ENCODE measurements around the gene AXDND1. TPM values are rescaled to one million over a fixed set of nuclear protein-coding genes. Genes with fewer than 3 reads are reported as not detected.
"Not testable (repeated sequence)": the region's sequence is repeated elsewhere in the genome, so short reads cannot be mapped to it uniquely, and the experiment has no call there.

AXDND1 gene
- total and polyA plus RNA-seq, 2 donors, result 0.19 to 1.3 TPM

DNA sequence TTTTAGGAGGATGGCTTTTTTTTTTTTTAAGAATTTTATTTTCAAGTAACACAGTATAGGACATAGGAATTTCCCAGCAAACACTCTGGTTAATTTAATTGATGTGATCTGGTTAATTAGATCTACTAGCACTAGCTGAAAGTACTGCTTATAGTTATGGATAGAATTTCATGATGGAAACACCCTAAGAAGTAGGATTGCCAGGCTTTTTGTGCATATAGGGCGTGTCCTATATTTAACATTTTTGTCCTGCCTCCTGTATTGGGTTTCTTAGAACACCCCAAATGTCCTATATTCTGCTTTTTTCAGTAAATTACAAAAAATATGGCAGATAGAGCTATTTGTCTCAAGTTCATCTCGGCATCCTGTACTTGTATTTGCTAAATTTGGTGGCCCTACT, 13.5 kb upstream of the AXDND1 start:
- no peak for DNase-seq (ENCODE audit: low read depth in 6 of 9, low spot score in 9 of 9)
- Histone ChIP-seq H3K27ac (ENCODE audit: low read depth in 1 of 2, low read length in 1 of 2) (no peak overlapping the region), H3K36me3 (ENCODE audit: control insufficient read depth in 2 of 2, insufficient read depth in 2 of 2, low read length in 1 of 2) (peaks cover 0 to 8% of the 10 kb centered on the region in 2 donors), H3K4me3 (ENCODE audit: low read length in 2 of 2) (no peak overlapping the region), H3K9me3 (ENCODE audit: control insufficient read depth in 2 of 2, insufficient read depth in 1 of 2, low read length in 1 of 2) (no peaks in the 10 kb centered on the region), H3K27me3 (ENCODE audit: control insufficient read depth in 2 of 2, insufficient read depth in 1 of 2, low read length in 1 of 2) (no peaks in the 10 kb centered on the region), H3K4me1 (ENCODE audit: control insufficient read depth in 2 of 2, insufficient read depth in 2 of 2, low read length in 2 of 2) (no peaks in the 10 kb centered on the region)
- WGBS, result 96% methylated on average over 2 of the region's 2 CpGs

- H3K27me3 ChIP-seq (ENCODE audit: control insufficient read depth in 2 of 2, insufficient read depth in 1 of 2, low read length in 1 of 2), result no peaks in the 10 kb centered on the region
- no peaks in the 10 kb centered on the region for H3K9me3 ChIP-seq (ENCODE audit: control insufficient read depth in 2 of 2, insufficient read depth in 1 of 2, low read length in 1 of 2)
- no peak overlapping the region for H3K27ac ChIP-seq (ENCODE audit: low read depth in 1 of 2, low read length in 1 of 2)
- peaks cover 0 to 8% of the 10 kb centered on the region in 2 donors for H3K36me3 ChIP-seq (ENCODE audit: control insufficient read depth in 2 of 2, insufficient read depth in 2 of 2, low read length in 1 of 2)
- peak in 1 of 9 donors; percentile 19 for DNase-seq (ENCODE audit: low read depth in 6 of 9, low spot score in 9 of 9)
- H3K4me3 ChIP-seq (ENCODE audit: low read length in 2 of 2), result no peak overlapping the region
- H3K4me1 ChIP-seq (ENCODE audit: control insufficient read depth in 2 of 2, insufficient read depth in 2 of 2, low read length in 2 of 2), result no peaks in the 10 kb centered on the region
- WGBS, result 96% methylated on average over 5 of the region's 5 CpGs
Observed at GRCh38 chr1:179353546-179353945, 12.2 kb upstream of the AXDND1 start.

- not testable (repeated sequence) for DNase-seq (ENCODE audit: low read depth in 6 of 9, low spot score in 9 of 9); H3K9me3 ChIP-seq (ENCODE audit: control insufficient read depth in 2 of 2, insufficient read depth in 1 of 2, low read length in 1 of 2); H3K27me3 ChIP-seq (ENCODE audit: control insufficient read depth in 2 of 2, insufficient read depth in 1 of 2, low read length in 1 of 2); H3K4me1 ChIP-seq (ENCODE audit: control insufficient read depth in 2 of 2, insufficient read depth in 2 of 2, low read length in 2 of 2); H3K27ac ChIP-seq (ENCODE audit: low read depth in 1 of 2, low read length in 1 of 2); H3K36me3 ChIP-seq (ENCODE audit: control insufficient read depth in 2 of 2, insufficient read depth in 2 of 2, low read length in 1 of 2); H3K4me3 ChIP-seq (ENCODE audit: low read length in 2 of 2)
- 97% methylated on average over 2 of the region's 2 CpGs for WGBS
Observed at GRCh38 chr1:179361631-179362030, 4.1 kb upstream of the AXDND1 start.

DNA sequence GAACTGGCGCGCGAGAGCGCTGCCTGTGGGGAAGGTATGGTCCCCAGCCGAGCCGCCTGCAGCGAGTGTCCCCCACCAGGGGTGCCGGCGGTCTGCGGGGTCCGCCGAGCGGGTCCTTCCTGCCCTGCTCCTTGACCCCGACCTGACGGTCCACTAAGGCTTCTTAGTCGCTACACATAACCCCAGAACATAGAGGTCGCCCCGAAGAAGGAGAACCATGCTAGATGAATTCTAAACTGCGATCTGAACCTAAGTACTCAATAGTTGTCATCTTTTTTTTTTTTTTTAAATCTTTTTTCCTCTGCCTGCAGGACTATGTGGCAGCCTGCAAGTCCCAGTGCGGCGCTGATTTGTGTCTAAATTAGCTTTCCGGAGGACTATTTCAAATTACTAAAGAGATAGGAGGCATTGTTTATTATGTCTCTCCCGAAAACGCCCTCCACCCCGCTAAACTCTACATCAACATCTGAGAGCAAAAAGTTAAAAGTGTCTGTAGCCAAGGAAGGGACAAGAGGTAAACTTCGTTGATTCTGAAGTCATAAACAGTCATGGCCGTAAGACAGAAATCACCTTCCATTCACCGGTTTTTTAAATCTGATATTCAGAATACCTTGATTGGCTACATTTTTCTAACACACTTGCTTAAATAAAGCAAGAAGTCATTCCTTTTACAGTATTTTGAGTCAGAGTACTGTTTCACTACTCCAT, 476 bp downstream of the AXDND1 start:
- H3K36me3 ChIP-seq (ENCODE audit: control insufficient read depth in 2 of 2, insufficient read depth in 2 of 2, low read length in 1 of 2), result no peaks in the 10 kb centered on the region
- H3K9me3 ChIP-seq (ENCODE audit: control insufficient read depth in 2 of 2, insufficient read depth in 1 of 2, low read length in 1 of 2), result no peaks in the 10 kb centered on the region
- peaks cover 0 to 10% of the 10 kb centered on the region in 2 donors for H3K4me1 ChIP-seq (ENCODE audit: control insufficient read depth in 2 of 2, insufficient read depth in 2 of 2, low read length in 2 of 2)
- H3K4me3 ChIP-seq (ENCODE audit: low read length in 2 of 2), result peak overlapping the region; percentile 62 to 67
- DNase-seq (ENCODE audit: low read depth in 6 of 9, low spot score in 9 of 9), result peak in 1 of 9 donors; percentile 6
- H3K27me3 ChIP-seq (ENCODE audit: control insufficient read depth in 2 of 2, insufficient read depth in 1 of 2, low read length in 1 of 2), result no peaks in the 10 kb centered on the region
- WGBS, result 4% methylated on average over 28 of the region's 28 CpGs
- H3K27ac ChIP-seq (ENCODE audit: low read depth in 1 of 2, low read length in 1 of 2), result peak overlapping the region; percentile 92 to 94

GRCh38 chr1:179369751-179370341, 4.1 kb downstream of the AXDND1 start:
- Histone ChIP-seq H3K36me3 (ENCODE audit: control insufficient read depth in 2 of 2, insufficient read depth in 2 of 2, low read length in 1 of 2) (no peaks in the 10 kb centered on the region), H3K4me1 (ENCODE audit: control insufficient read depth in 2 of 2, insufficient read depth in 2 of 2, low read length in 2 of 2) (peaks cover 0 to 10% of the 10 kb centered on the region in 2 donors), H3K9me3 (ENCODE audit: control insufficient read depth in 2 of 2, insufficient read depth in 1 of 2, low read length in 1 of 2) (no peaks in the 10 kb centered on the region), H3K4me3 (ENCODE audit: low read length in 2 of 2) (no peak overlapping the region), H3K27me3 (ENCODE audit: control insufficient read depth in 2 of 2, insufficient read depth in 1 of 2, low read length in 1 of 2) (no peaks in the 10 kb centered on the region), H3K27ac (ENCODE audit: low read depth in 1 of 2, low read length in 1 of 2) (no peak overlapping the region)
- WGBS, result 17% methylated on average over 4 of the region's 4 CpGs
- DNase-seq (ENCODE audit: low read depth in 6 of 9, low spot score in 9 of 9), result peak in 8 of 9 donors; percentile 29 to 78 (median 59)

GRCh38 chr1:179372160-179372559, 6.4 kb downstream of the AXDND1 start:
- 94% methylated on average over 4 of the region's 4 CpGs for WGBS
- no peak for DNase-seq (ENCODE audit: low read depth in 6 of 9, low spot score in 9 of 9)
- H3K4me1 ChIP-seq (ENCODE audit: control insufficient read depth in 2 of 2, insufficient read depth in 2 of 2, low read length in 2 of 2), result no peaks in the 10 kb centered on the region
- H3K27me3 ChIP-seq (ENCODE audit: control insufficient read depth in 2 of 2, insufficient read depth in 1 of 2, low read length in 1 of 2), result no peaks in the 10 kb centered on the region
- H3K9me3 ChIP-seq (ENCODE audit: control insufficient read depth in 2 of 2, insufficient read depth in 1 of 2, low read length in 1 of 2), result no peaks in the 10 kb centered on the region
- H3K4me3 ChIP-seq (ENCODE audit: low read length in 2 of 2), result no peak overlapping the region
- H3K27ac ChIP-seq (ENCODE audit: low read depth in 1 of 2, low read length in 1 of 2), result no peak overlapping the region
- H3K36me3 ChIP-seq (ENCODE audit: control insufficient read depth in 2 of 2, insufficient read depth in 2 of 2, low read length in 1 of 2), result no peaks in the 10 kb centered on the region

GRCh38 chr1:179376223-179376622, 10.5 kb downstream of the AXDND1 start:
- Histone ChIP-seq H3K4me1 (ENCODE audit: control insufficient read depth in 2 of 2, insufficient read depth in 2 of 2, low read length in 2 of 2) (no peaks in the 10 kb centered on the region), H3K4me3 (ENCODE audit: low read length in 2 of 2) (no peak overlapping the region), H3K36me3 (ENCODE audit: control insufficient read depth in 2 of 2, insufficient read depth in 2 of 2, low read length in 1 of 2) (no peaks in the 10 kb centered on the region), H3K9me3 (ENCODE audit: control insufficient read depth in 2 of 2, insufficient read depth in 1 of 2, low read length in 1 of 2) (no peaks in the 10 kb centered on the region), H3K27ac (ENCODE audit: low read depth in 1 of 2, low read length in 1 of 2) (no peak overlapping the region), H3K27me3 (ENCODE audit: control insufficient read depth in 2 of 2, insufficient read depth in 1 of 2, low read length in 1 of 2) (no peaks in the 10 kb centered on the region)
- no peak for DNase-seq (ENCODE audit: low read depth in 6 of 9, low spot score in 9 of 9)
- 95% methylated on average over 6 of the region's 6 CpGs for WGBS

DNA sequence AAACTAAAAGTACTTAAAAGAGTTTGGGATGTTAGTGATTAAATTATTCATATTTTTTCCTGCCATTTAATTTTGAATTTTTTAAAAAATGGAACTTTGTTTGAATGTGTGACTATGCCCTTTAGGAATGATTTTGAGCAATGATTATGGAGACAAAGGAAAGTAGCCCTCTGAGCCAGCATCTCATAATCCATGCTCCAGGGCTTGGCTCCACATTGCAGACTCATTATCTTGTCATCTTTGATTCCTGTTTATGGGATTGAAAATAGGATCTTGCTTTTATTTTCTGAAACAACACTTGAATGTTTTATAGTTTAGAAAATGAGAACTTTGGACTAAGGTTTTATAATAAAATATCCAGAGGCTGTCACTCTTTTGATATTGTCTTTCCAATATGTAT, 14.5 kb downstream of the AXDND1 start:
- H3K4me1 ChIP-seq (ENCODE audit: control insufficient read depth in 2 of 2, insufficient read depth in 2 of 2, low read length in 2 of 2), result no peaks in the 10 kb centered on the region
- H3K36me3 ChIP-seq (ENCODE audit: control insufficient read depth in 2 of 2, insufficient read depth in 2 of 2, low read length in 1 of 2), result no peaks in the 10 kb centered on the region
- H3K27me3 ChIP-seq (ENCODE audit: control insufficient read depth in 2 of 2, insufficient read depth in 1 of 2, low read length in 1 of 2), result no peaks in the 10 kb centered on the region
- no peaks in the 10 kb centered on the region for H3K9me3 ChIP-seq (ENCODE audit: control insufficient read depth in 2 of 2, insufficient read depth in 1 of 2, low read length in 1 of 2)
- no peak overlapping the region for H3K4me3 ChIP-seq (ENCODE audit: low read length in 2 of 2)
- DNase-seq (ENCODE audit: low read depth in 6 of 9, low spot score in 9 of 9), result no peak
- H3K27ac ChIP-seq (ENCODE audit: low read depth in 1 of 2, low read length in 1 of 2), result no peak overlapping the region

DNA sequence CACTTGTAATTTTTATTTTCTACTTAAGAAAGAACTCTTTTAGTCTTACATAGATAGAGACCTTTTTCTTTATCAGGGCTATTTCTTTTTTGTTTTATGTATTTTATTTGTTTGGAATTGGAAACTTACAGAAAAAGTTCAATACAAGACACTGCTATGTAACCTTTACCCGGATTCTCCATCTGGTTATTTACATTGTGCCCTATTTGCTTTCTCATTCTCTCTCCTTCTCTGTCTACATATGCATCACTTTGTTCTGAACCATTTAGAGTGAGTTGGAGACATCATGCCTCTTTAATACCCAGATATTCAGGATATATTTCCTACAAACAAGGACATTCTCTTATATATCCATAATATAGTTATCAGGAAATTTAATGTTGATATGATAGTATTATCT, 18.3 kb downstream of the AXDND1 start:
- 97% methylated on average over 1 of the region's 1 CpG for WGBS
- no peaks in the 10 kb centered on the region for H3K4me1 ChIP-seq (ENCODE audit: control insufficient read depth in 2 of 2, insufficient read depth in 2 of 2, low read length in 2 of 2)
- DNase-seq (ENCODE audit: low read depth in 6 of 9, low spot score in 9 of 9), result no peak

More for the DNA sequence above, 18.3 kb downstream of the AXDND1 start:
- Histone ChIP-seq H3K9me3 (ENCODE audit: control insufficient read depth in 2 of 2, insufficient read depth in 1 of 2, low read length in 1 of 2) (no peaks in the 10 kb centered on the region), H3K27me3 (ENCODE audit: control insufficient read depth in 2 of 2, insufficient read depth in 1 of 2, low read length in 1 of 2) (no peaks in the 10 kb centered on the region), H3K36me3 (ENCODE audit: control insufficient read depth in 2 of 2, insufficient read depth in 2 of 2, low read length in 1 of 2) (no peaks in the 10 kb centered on the region), H3K4me3 (ENCODE audit: low read length in 2 of 2) (no peak overlapping the region), H3K27ac (ENCODE audit: low read depth in 1 of 2, low read length in 1 of 2) (no peak overlapping the region)
